Activated CD8-positive, alpha-beta memory T cell treated with anti-CD3 and anti-CD28 coated beads for 48 hours (primary cell): Measurements from ENCODE around the gene FADS1.

Experiments
- DNase-seq, 3 experiments: peaks; one replicate each; pipeline ENCODE4 v3.0.0-alpha.2; 2020; ENCODE audit warnings: low read depth in 2 of 3, low spot score in 2 of 3

The FADS1 gene

GRCh38 chr11:61762798-61763197 is 54.0 kb downstream of the FADS1 start:
- no peak for DNase-seq

GRCh38 chr11:61762223-61762615 is 54.6 kb downstream of the FADS1 start:
- no peak for DNase-seq

DNA sequence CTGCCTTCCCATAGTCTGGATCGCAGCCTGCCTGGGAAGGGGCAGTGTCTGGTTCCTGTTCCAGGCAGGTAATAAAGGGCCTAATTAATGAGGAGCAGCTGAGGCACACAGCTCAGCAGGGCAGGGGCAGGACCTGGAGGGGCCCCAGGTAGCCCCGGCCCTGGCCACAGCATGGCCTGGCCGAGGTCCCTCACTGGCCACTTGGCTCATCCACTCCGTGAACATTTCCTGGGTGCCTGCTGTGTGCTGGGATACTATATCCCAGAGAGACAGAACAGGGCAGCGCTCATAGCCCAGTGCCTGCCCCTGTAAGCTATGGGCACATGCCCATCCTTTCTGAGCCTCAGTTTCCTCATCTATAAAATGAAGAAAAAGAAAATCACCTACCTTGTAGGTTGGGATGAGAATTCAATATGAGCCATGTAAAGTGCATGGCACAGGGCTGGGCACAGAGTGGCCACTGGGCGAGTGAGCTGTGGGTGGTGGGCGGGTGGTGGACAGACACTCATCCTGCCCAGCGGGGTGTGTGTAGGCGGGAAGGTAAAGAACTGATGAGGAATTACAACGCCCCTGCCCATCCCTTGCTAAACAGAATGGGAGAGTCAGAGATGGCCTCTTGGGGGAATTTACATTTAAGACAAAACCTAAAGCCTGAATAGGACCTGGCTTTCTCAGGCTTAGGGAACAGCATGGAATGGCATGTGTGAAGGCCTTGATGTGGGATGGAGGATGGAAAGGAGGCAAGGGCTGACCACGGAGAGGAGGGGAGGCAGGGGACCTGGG is 55.2 kb downstream of the FADS1 start:
- DNase-seq = no peak

GRCh38 chr11:61760946-61761345 is 55.9 kb downstream of the FADS1 start:
- DNase-seq = no peak

GRCh38 chr11:61757213-61757862 is 59.5 kb downstream of the FADS1 start:
- no peak for DNase-seq

DNA sequence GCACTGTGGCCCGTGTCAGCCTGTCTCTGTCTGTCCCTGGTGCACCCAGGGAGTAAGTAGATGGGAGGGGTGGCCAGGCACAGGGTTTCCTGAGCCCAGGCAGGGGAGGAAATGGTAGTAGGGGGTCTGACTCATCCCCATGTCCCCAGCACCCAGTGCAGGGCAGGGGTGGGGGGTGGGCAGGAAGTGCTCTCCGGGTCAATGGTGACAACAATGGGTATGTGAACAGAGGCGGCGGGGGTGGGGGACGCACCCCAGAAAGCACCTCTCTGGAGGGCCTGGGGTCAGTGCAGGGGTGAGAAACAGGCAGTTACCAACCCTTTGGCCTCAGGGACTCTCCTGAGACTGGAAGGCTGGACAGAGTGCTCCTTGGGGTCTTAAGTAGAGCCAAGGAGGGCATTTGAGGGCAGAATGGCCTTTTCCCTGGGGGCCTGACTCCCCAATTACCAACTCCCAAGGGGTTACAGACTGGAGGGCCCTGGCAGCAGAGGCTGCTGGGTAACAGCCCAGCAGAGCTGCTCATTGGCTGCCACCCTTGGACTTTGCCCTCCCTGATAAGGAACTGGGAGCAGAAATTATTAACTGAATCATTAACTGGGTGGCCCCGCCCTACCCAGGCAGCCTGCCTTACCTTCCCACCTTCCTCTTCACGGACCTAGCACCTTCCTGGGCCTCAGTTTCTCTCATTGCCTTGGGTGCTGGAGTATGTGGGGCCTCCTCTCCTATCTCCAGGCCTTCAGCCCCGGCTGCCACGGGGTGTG is 60.2 kb downstream of the FADS1 start:
- peak in 1 of 3 experiments; percentile 39 for DNase-seq

DNA sequence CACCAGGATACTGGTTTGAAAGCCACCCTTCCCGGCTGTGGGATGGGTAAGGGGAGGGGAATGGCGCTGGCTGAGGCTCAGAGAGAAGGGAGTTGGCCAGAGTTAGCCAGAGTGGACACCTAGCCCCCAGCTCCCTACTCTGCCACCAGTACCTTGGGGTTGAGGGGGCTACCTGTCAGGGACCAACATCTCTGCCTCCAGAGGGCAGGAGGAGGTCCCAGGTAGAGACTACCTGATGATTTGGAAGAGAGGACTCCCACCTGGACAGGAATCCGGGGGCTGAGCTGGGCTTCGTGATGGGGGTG is 60.7 kb downstream of the FADS1 start:
- no peak for DNase-seq

- no peak for DNase-seq
These were observed 62.0 kb downstream of the FADS1 start for GRCh38 chr11:61754534-61755482.

DNA sequence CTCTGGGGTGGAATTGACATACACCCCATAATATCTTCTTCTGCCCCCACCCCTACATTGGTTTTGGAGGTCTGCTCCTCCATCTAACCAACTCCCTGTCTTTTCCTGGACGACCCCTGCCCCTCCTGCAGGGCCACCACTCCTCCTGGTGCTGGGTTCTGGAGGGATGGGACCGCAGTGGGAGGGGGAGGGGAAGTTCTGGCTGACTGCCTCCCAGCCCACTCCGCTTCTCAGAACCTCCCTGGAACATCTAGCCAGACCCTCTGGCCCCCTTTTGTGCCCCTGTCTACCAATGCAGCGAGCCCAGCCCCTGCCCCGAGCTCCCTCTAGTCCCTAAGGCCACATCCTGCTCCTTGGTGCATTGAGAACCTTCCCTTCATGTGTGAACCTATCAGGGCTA is 63.1 kb downstream of the FADS1 start:
- DNase-seq = no peak

GRCh38 chr11:61752925-61753521 is 63.8 kb downstream of the FADS1 start:
- DNase-seq = no peak

DNA sequence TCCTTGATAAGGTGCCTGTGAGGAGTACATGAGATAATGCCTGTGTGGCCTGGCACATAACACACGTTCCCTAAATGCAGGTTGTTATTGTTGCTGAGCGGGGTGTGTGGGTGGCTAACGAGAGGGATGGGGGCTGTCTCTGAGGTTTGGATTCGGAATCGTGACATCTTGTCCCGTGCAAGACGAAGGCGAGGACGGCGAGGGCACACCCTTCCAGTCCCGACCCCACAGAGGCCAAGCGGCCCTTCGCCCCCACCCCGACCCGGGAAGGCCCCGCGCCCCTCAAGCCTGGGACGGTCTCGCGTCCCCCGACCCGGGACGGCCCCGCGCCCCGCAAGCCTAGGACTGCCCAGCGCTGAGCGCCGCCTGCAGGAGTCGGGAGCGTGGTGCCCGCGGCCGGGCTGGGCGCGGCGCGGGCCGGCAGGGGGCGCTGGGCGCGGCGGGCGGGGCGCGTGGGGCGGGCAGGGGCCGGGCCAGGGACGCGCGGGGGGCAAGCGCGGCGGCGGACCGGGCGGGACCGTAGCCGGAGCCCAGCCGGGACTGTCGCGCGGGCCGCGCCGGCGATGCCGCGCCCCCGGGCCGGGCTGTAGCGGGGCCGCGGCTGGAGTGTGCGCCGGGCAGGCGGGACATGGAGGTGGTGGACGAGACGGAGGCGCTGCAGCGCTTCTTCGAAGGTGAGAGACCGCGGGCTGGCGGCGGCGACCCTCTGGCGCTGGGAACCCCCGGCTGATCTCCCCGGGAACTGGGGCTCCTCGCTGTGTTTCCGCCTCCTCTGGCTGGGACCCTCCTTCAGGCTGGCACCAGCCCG is 64.5 kb downstream of the FADS1 start, which contains the start of gene MYRF:
Gene MYRF (plus strand): TSS at position 520 of the 808 bp plus-strand sequence. CDS start 109 bp downstream, at position 629.
- peak; percentile 27 to 43 (median 39) for DNase-seq

DNA sequence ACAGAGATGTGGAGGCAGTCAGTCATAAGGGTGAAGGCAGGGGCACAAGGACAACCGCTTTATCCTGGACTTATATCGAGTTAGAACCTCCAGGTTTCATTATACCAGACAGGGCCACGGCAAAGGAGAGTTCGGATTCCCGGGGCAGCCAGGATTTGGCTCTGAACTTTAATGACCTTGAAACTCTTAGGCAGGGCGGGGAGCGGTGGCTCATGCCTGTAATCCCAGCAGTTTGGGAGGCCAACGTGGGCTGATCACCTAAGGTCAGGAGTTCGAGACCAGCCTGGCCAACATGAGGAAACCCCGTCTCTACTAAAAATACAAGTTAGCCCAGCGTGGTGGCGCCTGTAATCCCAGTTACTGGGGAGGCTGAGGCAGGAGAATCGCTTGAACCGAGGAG is 65.4 kb downstream of the FADS1 start:
- DNase-seq = no peak

DNA sequence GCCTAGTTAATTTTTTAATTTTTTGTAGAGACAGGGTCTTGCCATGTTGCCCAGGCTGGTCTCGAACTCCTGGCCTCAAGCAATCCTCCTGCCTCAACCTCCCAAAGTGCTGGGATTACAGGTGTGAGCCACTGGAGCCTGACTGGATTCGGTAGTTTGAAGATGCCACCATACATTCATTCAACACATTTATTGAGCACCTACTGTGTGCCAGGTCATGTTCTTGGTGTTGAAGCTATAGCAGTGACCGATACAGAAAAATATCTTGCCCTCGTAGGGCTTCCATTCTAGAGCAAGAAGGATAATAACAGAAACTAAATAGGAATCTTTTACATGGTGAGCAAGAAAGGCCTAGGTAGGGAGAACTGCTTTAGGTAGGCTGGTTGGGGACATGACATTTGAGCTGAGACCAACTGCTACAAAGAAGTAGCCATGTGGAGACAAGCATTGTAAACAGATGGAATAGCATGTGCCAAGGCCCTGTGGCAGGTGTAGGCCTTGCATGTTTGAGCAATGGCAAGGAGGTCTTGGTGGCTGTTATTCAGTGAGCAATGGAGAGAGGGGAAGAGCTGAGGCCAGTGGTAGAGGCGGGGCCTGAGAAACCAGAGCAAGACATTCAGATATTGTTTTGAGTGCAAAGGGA is 66.1 kb downstream of the FADS1 start:
- DNase-seq = no peak
